SK-N-SH (cell line): ENCODE data around the gene STK32C. TPM values are rescaled to one million over a fixed set of nuclear protein-coding genes. Genes with fewer than 3 reads are reported as not detected.

Experiments used
- CTCF ChIA-PET: fragments of 300-600, 350-600 bp; formaldehyde crosslinking; extraction: SDS; loops from one replicate; lab custom pipeline; 2021; lab: Yijun Ruan, JAX
- POLR2A ChIA-PET: fragments of 350-600 bp; sonication (Branson Sonifier 250); formaldehyde crosslinking; extraction: SDS; loops from one replicate; lab custom pipeline; 2020; ENCODE audit warnings: antibody characterized with exemption, inconsistent platforms; lab: Yijun Ruan, JAX
- DNase-seq: peaks from one replicate; pipeline ENCODE4 v3.0.0; 2012
- H2AFZ ChIP-seq: fragments of 200-600 bp; sonication (generic); 2 replicates; pipeline ENCODE4 v1.8.1; 2016; ENCODE audit warnings: antibody characterized with exemption, mild to moderate bottlenecking, low read depth
- H3F3A ChIP-seq: fragments of 200-600 bp; sonication (generic); replicated peaks from 2 replicates; pipeline ENCODE3; 2016; ENCODE audit warnings: antibody characterized with exemption, mild to moderate bottlenecking; ENCODE audit not compliant: insufficient read depth
- H3K27ac ChIP-seq, 2 experiments: fragments of 200-500 bp in 1 of 2; fragments of 200-600 bp in 1 of 2; sonication (Bioruptor generic) in 1 of 2; sonication (generic), shearing (Covaris generic) in 1 of 2; 2 replicates each; pipeline versions ENCODE4 v1.5.1 to v1.6.1; 2014 to 2016; ENCODE audit warnings: low read depth in 2 of 2, inconsistent platforms in 1 of 2, low read length in 1 of 2, mild to moderate bottlenecking in 1 of 2, mixed read lengths in 1 of 2
- H3K27me3 ChIP-seq: fragments of 200-600 bp; sonication (generic), shearing (Covaris generic); 2 replicates; pipeline ENCODE4 v1.6.1; 2016; ENCODE audit warnings: mixed run types; ENCODE audit not compliant: insufficient read depth
- H3K36me3 ChIP-seq, 2 experiments: fragments of 200-500 bp in 1 of 2; fragments of 200-600 bp in 1 of 2; sonication (Bioruptor generic) in 1 of 2; sonication (generic) in 1 of 2; replicated peaks in 1 of 2; 2 replicates each; pipeline versions ENCODE3 to v1.5.1; 2014 to 2016; ENCODE audit warnings: low read length in 1 of 2, mild to moderate bottlenecking in 1 of 2; ENCODE audit not compliant: insufficient read depth in 2 of 2, control insufficient read depth in 1 of 2
- H3K4me1 ChIP-seq, 2 experiments: fragments of 200-500 bp in 1 of 2; fragments of 200-600 bp in 1 of 2; sonication (Bioruptor generic) in 1 of 2; sonication (generic), shearing (Covaris generic) in 1 of 2; 2 replicates each; pipeline versions ENCODE4 v1.5.1 to v1.6.1; 2014 to 2016; ENCODE audit warnings: low read depth in 1 of 2, low read length in 1 of 2, mixed run types in 1 of 2; ENCODE audit not compliant: insufficient read depth in 2 of 2, control insufficient read depth in 1 of 2
- H3K4me2 ChIP-seq: fragments of 200-600 bp; sonication (generic), shearing (Covaris generic); 2 replicates; pipeline ENCODE4 v1.6.1; 2017; ENCODE audit warnings: mixed run types
- H3K4me3 ChIP-seq, 2 experiments: fragments of 200-500 bp in 1 of 2; fragments of 200-600 bp in 1 of 2; sonication (Bioruptor generic) in 1 of 2; sonication (generic), shearing (Covaris generic) in 1 of 2; 2 replicates each; pipeline versions ENCODE4 v1.5.1 to v1.8.1; 2014 to 2016; ENCODE audit warnings: low read depth in 2 of 2, inconsistent platforms in 1 of 2, low read length in 1 of 2, mild to moderate bottlenecking in 1 of 2, mixed read lengths in 1 of 2, moderate library complexity in 1 of 2
- H3K79me2 ChIP-seq: fragments of 200-600 bp; sonication (generic); 2 replicates; pipeline ENCODE4 v1.8.1; 2017; ENCODE audit warnings: mild to moderate bottlenecking; ENCODE audit not compliant: insufficient read depth
- H3K9ac ChIP-seq: fragments of 200-600 bp; sonication (generic); 2 replicates; pipeline ENCODE4 v1.6.1; 2017; ENCODE audit warnings: mixed run types
- H3K9me2 ChIP-seq: fragments of 200-600 bp; sonication (generic); 2 replicates; pipeline ENCODE4 v1.6.1; 2017; ENCODE audit warnings: mixed run types
- H3K9me3 ChIP-seq: fragments of 200-600 bp; sonication (generic); 2 replicates; pipeline ENCODE4 v1.6.1; 2017; ENCODE audit warnings: mixed run types, mild to moderate bottlenecking, moderate library complexity
- H4K20me1 ChIP-seq: fragments of 200-600 bp; sonication (generic); 2 replicates; pipeline ENCODE4 v1.6.1; 2017; ENCODE audit warnings: mild to moderate bottlenecking, mixed run types; ENCODE audit not compliant: insufficient read depth
- FOXJ3 ChIP-seq: sonication (generic); formaldehyde crosslinking; IDR thresholded peaks from 2 replicates; pipeline ENCODE4 v1.5.1; 2020; ENCODE audit warnings: mild to moderate bottlenecking, missing genetic modification reagents
- FOXM1 ChIP-seq: IDR thresholded peaks from 2 replicates; pipeline ENCODE4 v1.4.0; 2012; ENCODE audit warnings: low read depth, mild to moderate bottlenecking
- GABPA ChIP-seq: IDR thresholded peaks from 2 replicates; pipeline ENCODE4 v1.4.0; 2012; ENCODE audit warnings: low read depth, mild to moderate bottlenecking
- IRF3 ChIP-seq: fragments of 150-350 bp; IDR thresholded peaks from 2 replicates; pipeline ENCODE4 v1.6.1; 2016; ENCODE audit warnings: mild to moderate bottlenecking, low read depth, low read length
- MEF2A ChIP-seq: IDR thresholded peaks from 2 replicates; pipeline ENCODE4 v1.4.0; 2012; ENCODE audit warnings: low read depth, borderline replicate concordance
- RAD21 ChIP-seq: IDR thresholded peaks from 2 replicates; pipeline ENCODE4 v1.6.1; 2012; ENCODE audit warnings: mild to moderate bottlenecking, low read length
- RCOR1 ChIP-seq: fragments of 150-350 bp; IDR thresholded peaks from 2 replicates; pipeline ENCODE4 v1.6.1; 2017; ENCODE audit warnings: antibody characterized with exemption, low read length
- RFX5 ChIP-seq: IDR thresholded peaks from 2 replicates; pipeline ENCODE4 v1.6.1; 2012; ENCODE audit warnings: mild to moderate bottlenecking, improper control_type of control experiment, low read length
- RXRA ChIP-seq: IDR thresholded peaks from 2 replicates; pipeline ENCODE4 v1.4.0; 2012; ENCODE audit warnings: low read depth, mild to moderate bottlenecking, borderline replicate concordance
- SIN3A ChIP-seq: IDR thresholded peaks from 2 replicates; pipeline ENCODE4 v1.6.1; 2012; ENCODE audit warnings: low read depth, mild to moderate bottlenecking, low read length, moderate library complexity, borderline replicate concordance
- TCF12 ChIP-seq: IDR thresholded peaks from 2 replicates; pipeline ENCODE4 v1.4.0; 2012
- YY1 ChIP-seq: IDR thresholded peaks from 2 replicates; pipeline ENCODE4 v1.4.0; 2012; ENCODE audit warnings: low read depth, mild to moderate bottlenecking
- WGBS: methylation state at CpG from one replicate; pipeline ENCODE4 v1.1.6; 2017; ENCODE audit warnings: low lambda C conversion rate; 5-methylcytosine and 5-hydroxymethylcytosine counted together
- polyA plus RNA-seq, 3 experiments: library from polyadenylated mRNA; depleted of rRNA; stranded (reverse); fragments of >200 nt; gene quantifications; 2 replicates each; pipeline ENCODE4 v1.2.3, GENCODE V29; 2012
- TF ChIP-seq, protein P1 (sequence below): fragments of 150-350 bp; IDR thresholded peaks from 2 replicates; pipeline ENCODE4 v1.6.1; 2017; ENCODE audit warnings: antibody characterized with exemption, low read length, low read depth, borderline replicate concordance
- TF ChIP-seq, protein P2 (sequence below): IDR thresholded peaks from 2 replicates; pipeline ENCODE4 v1.4.0; 2012; ENCODE audit warnings: low read depth, borderline replicate concordance
- TF ChIP-seq, protein P3 (sequence below): IDR thresholded peaks from 2 replicates; pipeline ENCODE4 v1.6.1; 2012; ENCODE audit warnings: mild to moderate bottlenecking, low read depth, low read length, moderate library complexity

STK32C gene
- polyA plus RNA-seq, 1 of the 3 experiments (the other 2 are of a cell fraction): 27.8 TPM

- no peaks in the 10 kb centered on the region for H3F3A ChIP-seq
- ChIA-PET CTCF (interaction anchor here (1.2 kb wide), 1 partner anchor 176 kb away, joined by 4 read pairs; no protein-coding TSS in a partner anchor), POLR2A (no interaction called here)
- H3K9me2 ChIP-seq: no peaks in the 10 kb centered on the region
- peaks cover 0 to 19% of the 10 kb centered on the region in 2 experiments; a peak in 1 of 4 replicates for H3K4me1 ChIP-seq
- TF ChIP-seq YY1 (no peak), FOXM1 (no peak), SIN3A (no peak), FOXJ3 (CRISPR knock-in tag) (no peak), IRF3 (no peak), RAD21 (no peak), TCF12 (no peak), RXRA (no peak), MEF2A (no peak)
- TF ChIP-seq, protein P1, sequence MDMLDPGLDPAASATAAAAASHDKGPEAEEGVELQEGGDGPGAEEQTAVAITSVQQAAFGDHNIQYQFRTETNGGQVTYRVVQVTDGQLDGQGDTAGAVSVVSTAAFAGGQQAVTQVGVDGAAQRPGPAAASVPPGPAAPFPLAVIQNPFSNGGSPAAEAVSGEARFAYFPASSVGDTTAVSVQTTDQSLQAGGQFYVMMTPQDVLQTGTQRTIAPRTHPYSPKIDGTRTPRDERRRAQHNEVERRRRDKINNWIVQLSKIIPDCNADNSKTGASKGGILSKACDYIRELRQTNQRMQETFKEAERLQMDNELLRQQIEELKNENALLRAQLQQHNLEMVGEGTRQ: no peak
- 70% methylated on average over 19 of the region's 19 CpGs for WGBS
- no peak for DNase-seq
- no peaks in the 10 kb centered on the region for H3K36me3 ChIP-seq
- no peaks in the 10 kb centered on the region for H3K79me2 ChIP-seq
- no peak overlapping the region for H3K27ac ChIP-seq
- no peaks in the 10 kb centered on the region for H3K9me3 ChIP-seq
- H3K27me3 ChIP-seq: no peaks in the 10 kb centered on the region
- H3K9ac ChIP-seq: no peak overlapping the region
- no peak overlapping the region for H3K4me3 ChIP-seq
- no peaks in the 10 kb centered on the region for H4K20me1 ChIP-seq
- no peak overlapping the region for H2AFZ ChIP-seq
- H3K4me2 ChIP-seq: no peak overlapping the region
These were observed 130.9 kb downstream of the STK32C start for GRCh38 chr10:132176623-132177500.

DNA sequence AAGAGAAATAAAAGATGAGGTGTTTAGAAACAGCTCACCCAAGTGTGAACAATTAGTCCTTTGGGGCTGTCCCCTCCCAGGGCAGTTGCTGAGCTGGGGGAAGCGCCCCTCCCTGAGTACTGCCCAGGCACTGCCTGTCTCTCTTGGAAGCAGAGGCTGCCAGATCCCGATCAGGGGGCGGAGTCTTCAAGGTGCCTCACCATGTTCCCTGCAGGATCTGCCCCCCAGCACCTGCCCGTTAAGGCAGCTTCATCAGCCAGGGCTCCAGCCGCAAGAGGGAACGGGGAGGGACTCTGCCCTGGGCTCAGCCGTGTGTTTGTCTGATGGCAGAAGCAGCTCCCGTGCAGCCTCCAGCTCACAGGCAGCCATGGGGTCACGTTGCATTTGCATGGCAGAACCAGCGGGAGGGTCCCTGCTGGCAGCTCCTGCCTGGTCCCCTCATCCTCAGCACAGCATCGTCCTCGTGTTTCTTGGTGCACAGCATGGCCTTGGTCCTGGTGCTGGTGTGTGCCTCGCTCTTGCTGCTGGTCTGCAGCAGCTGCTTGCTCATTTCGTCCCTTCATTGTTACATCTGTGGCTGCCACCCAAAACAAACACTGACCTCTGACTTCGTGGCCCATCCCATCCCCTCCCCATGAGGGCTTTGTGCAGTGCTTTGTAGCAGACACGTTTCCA is 131.7 kb downstream of the STK32C start:
- Histone ChIP-seq H4K20me1 (no peaks in the 10 kb centered on the region), H3K27me3 (no peaks in the 10 kb centered on the region), H3K4me1 (peaks cover 0 to 19% of the 10 kb centered on the region in 2 experiments; a peak in 1 of 4 replicates), H3K9me3 (no peaks in the 10 kb centered on the region), H3K9me2 (no peaks in the 10 kb centered on the region), H3K79me2 (no peaks in the 10 kb centered on the region), H3K4me3 (no peak overlapping the region), H3K27ac (peak overlapping the region in 1 of 2 experiments; percentile 59; a peak in 1 of 4 replicates), H3K9ac (no peak overlapping the region), H3K36me3 (no peaks in the 10 kb centered on the region), H3K4me2 (no peak overlapping the region), H2AFZ (no peak overlapping the region), H3F3A (no peaks in the 10 kb centered on the region)
- DNase-seq: peak; percentile 77
- ChIA-PET CTCF (interaction anchor here (0.7 to 1.2 kb wide), 3 partner anchors 18 to 177 kb away, joined by 3 to 4 read pairs (median 3); no protein-coding TSS in a partner anchor), POLR2A (interaction anchor here (0.9 to 1.4 kb wide), 2 partner anchors 11 to 33 kb away, joined by 3 to 5 read pairs; partner anchors contain the start of gene DPYSL4)
- WGBS: 12% methylated on average over 11 of the region's 16 CpGs
- TF ChIP-seq, protein P2, sequence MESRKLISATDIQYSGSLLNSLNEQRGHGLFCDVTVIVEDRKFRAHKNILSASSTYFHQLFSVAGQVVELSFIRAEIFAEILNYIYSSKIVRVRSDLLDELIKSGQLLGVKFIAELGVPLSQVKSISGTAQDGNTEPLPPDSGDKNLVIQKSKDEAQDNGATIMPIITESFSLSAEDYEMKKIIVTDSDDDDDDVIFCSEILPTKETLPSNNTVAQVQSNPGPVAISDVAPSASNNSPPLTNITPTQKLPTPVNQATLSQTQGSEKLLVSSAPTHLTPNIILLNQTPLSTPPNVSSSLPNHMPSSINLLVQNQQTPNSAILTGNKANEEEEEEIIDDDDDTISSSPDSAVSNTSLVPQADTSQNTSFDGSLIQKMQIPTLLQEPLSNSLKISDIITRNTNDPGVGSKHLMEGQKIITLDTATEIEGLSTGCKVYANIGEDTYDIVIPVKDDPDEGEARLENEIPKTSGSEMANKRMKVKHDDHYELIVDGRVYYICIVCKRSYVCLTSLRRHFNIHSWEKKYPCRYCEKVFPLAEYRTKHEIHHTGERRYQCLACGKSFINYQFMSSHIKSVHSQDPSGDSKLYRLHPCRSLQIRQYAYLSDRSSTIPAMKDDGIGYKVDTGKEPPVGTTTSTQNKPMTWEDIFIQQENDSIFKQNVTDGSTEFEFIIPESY: no peak
- TF ChIP-seq, protein P3, sequence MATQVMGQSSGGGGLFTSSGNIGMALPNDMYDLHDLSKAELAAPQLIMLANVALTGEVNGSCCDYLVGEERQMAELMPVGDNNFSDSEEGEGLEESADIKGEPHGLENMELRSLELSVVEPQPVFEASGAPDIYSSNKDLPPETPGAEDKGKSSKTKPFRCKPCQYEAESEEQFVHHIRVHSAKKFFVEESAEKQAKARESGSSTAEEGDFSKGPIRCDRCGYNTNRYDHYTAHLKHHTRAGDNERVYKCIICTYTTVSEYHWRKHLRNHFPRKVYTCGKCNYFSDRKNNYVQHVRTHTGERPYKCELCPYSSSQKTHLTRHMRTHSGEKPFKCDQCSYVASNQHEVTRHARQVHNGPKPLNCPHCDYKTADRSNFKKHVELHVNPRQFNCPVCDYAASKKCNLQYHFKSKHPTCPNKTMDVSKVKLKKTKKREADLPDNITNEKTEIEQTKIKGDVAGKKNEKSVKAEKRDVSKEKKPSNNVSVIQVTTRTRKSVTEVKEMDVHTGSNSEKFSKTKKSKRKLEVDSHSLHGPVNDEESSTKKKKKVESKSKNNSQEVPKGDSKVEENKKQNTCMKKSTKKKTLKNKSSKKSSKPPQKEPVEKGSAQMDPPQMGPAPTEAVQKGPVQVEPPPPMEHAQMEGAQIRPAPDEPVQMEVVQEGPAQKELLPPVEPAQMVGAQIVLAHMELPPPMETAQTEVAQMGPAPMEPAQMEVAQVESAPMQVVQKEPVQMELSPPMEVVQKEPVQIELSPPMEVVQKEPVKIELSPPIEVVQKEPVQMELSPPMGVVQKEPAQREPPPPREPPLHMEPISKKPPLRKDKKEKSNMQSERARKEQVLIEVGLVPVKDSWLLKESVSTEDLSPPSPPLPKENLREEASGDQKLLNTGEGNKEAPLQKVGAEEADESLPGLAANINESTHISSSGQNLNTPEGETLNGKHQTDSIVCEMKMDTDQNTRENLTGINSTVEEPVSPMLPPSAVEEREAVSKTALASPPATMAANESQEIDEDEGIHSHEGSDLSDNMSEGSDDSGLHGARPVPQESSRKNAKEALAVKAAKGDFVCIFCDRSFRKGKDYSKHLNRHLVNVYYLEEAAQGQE: no peak
- TF ChIP-seq FOXJ3 (CRISPR knock-in tag) (no peak), RFX5 (no peak), GABPA (no peak), IRF3 (no peak), YY1 (no peak), SIN3A (no peak), RCOR1 (no peak)
